Mammary epithelial cell (primary cell): ENCODE measurements around the gene RTP3.

ENCODE experiments used
- EZH2 ChIP-seq: IDR thresholded peaks from 2 replicates; pipeline ENCODE4 v1.6.1; 2012; ENCODE audit warnings: low read length, inconsistent platforms, borderline replicate concordance
- TF ChIP-seq, protein P1 (sequence below), 2 donors: IDR thresholded peaks in 1 of 2; conservative IDR thresholded peaks in 1 of 2; 2 replicates each; pipeline ENCODE4 v1.5.1; 2011 to 2012; ENCODE audit warnings: inconsistent platforms in 2 of 2, low read length in 2 of 2, mild to moderate bottlenecking in 2 of 2, control low read depth in 1 of 2, low read depth in 1 of 2; ENCODE audit not compliant: insufficient read depth in 1 of 2; ENCODE audit errors: extremely low read depth in 1 of 2

- TF ChIP-seq, protein P1, sequence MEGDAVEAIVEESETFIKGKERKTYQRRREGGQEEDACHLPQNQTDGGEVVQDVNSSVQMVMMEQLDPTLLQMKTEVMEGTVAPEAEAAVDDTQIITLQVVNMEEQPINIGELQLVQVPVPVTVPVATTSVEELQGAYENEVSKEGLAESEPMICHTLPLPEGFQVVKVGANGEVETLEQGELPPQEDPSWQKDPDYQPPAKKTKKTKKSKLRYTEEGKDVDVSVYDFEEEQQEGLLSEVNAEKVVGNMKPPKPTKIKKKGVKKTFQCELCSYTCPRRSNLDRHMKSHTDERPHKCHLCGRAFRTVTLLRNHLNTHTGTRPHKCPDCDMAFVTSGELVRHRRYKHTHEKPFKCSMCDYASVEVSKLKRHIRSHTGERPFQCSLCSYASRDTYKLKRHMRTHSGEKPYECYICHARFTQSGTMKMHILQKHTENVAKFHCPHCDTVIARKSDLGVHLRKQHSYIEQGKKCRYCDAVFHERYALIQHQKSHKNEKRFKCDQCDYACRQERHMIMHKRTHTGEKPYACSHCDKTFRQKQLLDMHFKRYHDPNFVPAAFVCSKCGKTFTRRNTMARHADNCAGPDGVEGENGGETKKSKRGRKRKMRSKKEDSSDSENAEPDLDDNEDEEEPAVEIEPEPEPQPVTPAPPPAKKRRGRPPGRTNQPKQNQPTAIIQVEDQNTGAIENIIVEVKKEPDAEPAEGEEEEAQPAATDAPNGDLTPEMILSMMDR (conservative IDR thresholded peaks at IDR 0.05 in 1 of 2, IDR thresholded peaks at IDR 0.05 in 1 of 2; ENCODE audit: extremely low read depth in 1 of 2, insufficient read depth in 1 of 2, low read depth in 1 of 2, low read length in 2 of 2) = no peak
- TF ChIP-seq EZH2 = no peak
Measured at GRCh38 chr3:46490338-46491084, 7.3 kb upstream of the RTP3 start.
